ENCODE results near the gene PRR14.
A peak's percentile ranks its signal among the peaks of the same experiment; 100 is the strongest.

Gene PRR14

GRCh38 chr16:30650369-30651123, at the start of gene PRR14:
Gene PRR14, plus strand, starts transcription at chr16:30650960. Its CDS starts 686 bp downstream, at chr16:30651646.
- H3K27ac Mint-ChIP-seq: peak within 1 kb of the TSS; percentile 99
- peaks cover 31% of the 10 kb centered on the region for H3K4me1 Mint-ChIP-seq (ENCODE audit: low read depth)
- peaks cover 31% of the 10 kb centered on the region for H3K36me3 Mint-ChIP-seq (ENCODE audit: low read depth)
- peak within 1 kb of the TSS; percentile 99 for H3K4me3 Mint-ChIP-seq
- peak; percentile 99 for DNase-seq (ENCODE audit: low spot score)
- H3K9me3 Mint-ChIP-seq: no peaks in the 10 kb centered on the region
- H3K27me3 Mint-ChIP-seq (ENCODE audit: low read depth): peaks cover 2% of the 10 kb centered on the region

GRCh38 chr16:30601966-30602365, 48.8 kb upstream of the PRR14 start:
- Mint-ChIP-seq H3K36me3 (ENCODE audit: low read depth) (peaks cover 28% of the 10 kb centered on the region), H3K4me1 (ENCODE audit: low read depth) (peaks cover 9% of the 10 kb centered on the region), H3K9me3 (no peaks in the 10 kb centered on the region), H3K27ac (no peak overlapping the region), H3K27me3 (ENCODE audit: low read depth) (no peaks in the 10 kb centered on the region), H3K4me3 (no peak overlapping the region)
- no peak for DNase-seq (ENCODE audit: low spot score)

- Mint-ChIP-seq H3K36me3 (ENCODE audit: low read depth) (peaks cover 31% of the 10 kb centered on the region), H3K9me3 (no peaks in the 10 kb centered on the region), H3K4me1 (ENCODE audit: low read depth) (peaks cover 11% of the 10 kb centered on the region), H3K4me3 (no peak overlapping the region), H3K27ac (no peak overlapping the region), H3K27me3 (ENCODE audit: low read depth) (no peaks in the 10 kb centered on the region)
- no peak for DNase-seq (ENCODE audit: low spot score)
Observed at GRCh38 chr16:30602616-30603277, 48.0 kb upstream of the PRR14 start.

- Mint-ChIP-seq H3K4me3 (no peak overlapping the region), H3K9me3 (no peaks in the 10 kb centered on the region), H3K27ac (no peak overlapping the region), H3K27me3 (ENCODE audit: low read depth) (no peaks in the 10 kb centered on the region), H3K36me3 (ENCODE audit: low read depth) (peaks cover 36% of the 10 kb centered on the region), H3K4me1 (ENCODE audit: low read depth) (peaks cover 7% of the 10 kb centered on the region)
- no peak for DNase-seq (ENCODE audit: low spot score)
Observed at GRCh38 chr16:30603945-30604315, 46.8 kb upstream of the PRR14 start.

- H3K27me3 Mint-ChIP-seq (ENCODE audit: low read depth): no peaks in the 10 kb centered on the region
- no peaks in the 10 kb centered on the region for H3K9me3 Mint-ChIP-seq
- H3K36me3 Mint-ChIP-seq (ENCODE audit: low read depth): peaks cover 36% of the 10 kb centered on the region
- no peak overlapping the region for H3K27ac Mint-ChIP-seq
- DNase-seq (ENCODE audit: low spot score): no peak
- no peak overlapping the region for H3K4me3 Mint-ChIP-seq
- peaks cover 10% of the 10 kb centered on the region for H3K4me1 Mint-ChIP-seq (ENCODE audit: low read depth)
Observed at GRCh38 chr16:30604316-30604947, 46.3 kb upstream of the PRR14 start.

GRCh38 chr16:30605158-30605557, 45.6 kb upstream of the PRR14 start:
- Mint-ChIP-seq H3K9me3 (no peaks in the 10 kb centered on the region), H3K36me3 (ENCODE audit: low read depth) (peaks cover 36% of the 10 kb centered on the region), H3K27ac (no peak overlapping the region), H3K4me3 (no peak overlapping the region), H3K4me1 (ENCODE audit: low read depth) (peaks cover 10% of the 10 kb centered on the region), H3K27me3 (ENCODE audit: low read depth) (no peaks in the 10 kb centered on the region)
- no peak for DNase-seq (ENCODE audit: low spot score)

GRCh38 chr16:30606004-30606403, 44.8 kb upstream of the PRR14 start:
- peaks cover 34% of the 10 kb centered on the region for H3K36me3 Mint-ChIP-seq (ENCODE audit: low read depth)
- peaks cover 15% of the 10 kb centered on the region for H3K4me1 Mint-ChIP-seq (ENCODE audit: low read depth)
- no peak overlapping the region for H3K4me3 Mint-ChIP-seq

GRCh38 chr16:30609002-30609925, 41.5 kb upstream of the PRR14 start:
- H3K36me3 Mint-ChIP-seq (ENCODE audit: low read depth): peaks cover 24% of the 10 kb centered on the region
- peak; percentile 36 for DNase-seq (ENCODE audit: low spot score)
- peak overlapping the region; percentile 96 for H3K27ac Mint-ChIP-seq
- peaks cover 12% of the 10 kb centered on the region for H3K4me1 Mint-ChIP-seq (ENCODE audit: low read depth)
- peak overlapping the region; percentile 87 for H3K4me3 Mint-ChIP-seq
- H3K9me3 Mint-ChIP-seq: no peaks in the 10 kb centered on the region
- H3K27me3 Mint-ChIP-seq (ENCODE audit: low read depth): no peaks in the 10 kb centered on the region

More at GRCh38 chr16:30606004-30606403, 44.8 kb upstream of the PRR14 start:
- no peak for DNase-seq (ENCODE audit: low spot score)
- Mint-ChIP-seq H3K27ac (no peak overlapping the region), H3K9me3 (no peaks in the 10 kb centered on the region), H3K27me3 (ENCODE audit: low read depth) (no peaks in the 10 kb centered on the region)

GRCh38 chr16:30609926-30610839, 40.6 kb upstream of the PRR14 start, which contains the start of gene ZNF689:
Gene ZNF689, minus strand, starts transcription at chr16:30610389. Its CDS starts 348 bp downstream, at chr16:30610041.
- peak; percentile 93 for DNase-seq (ENCODE audit: low spot score)
- Mint-ChIP-seq H3K36me3 (ENCODE audit: low read depth) (peaks cover 18% of the 10 kb centered on the region), H3K4me3 (peak within 1 kb of the TSS; percentile 87), H3K9me3 (no peaks in the 10 kb centered on the region), H3K4me1 (ENCODE audit: low read depth) (peaks cover 13% of the 10 kb centered on the region), H3K27me3 (ENCODE audit: low read depth) (no peaks in the 10 kb centered on the region), H3K27ac (peak within 1 kb of the TSS; percentile 96)

- DNase-seq (ENCODE audit: low spot score): peak; percentile 74
Observed at GRCh38 chr16:30615358-30616091, 35.2 kb upstream of the PRR14 start.

GRCh38 chr16:30619202-30619601, 31.6 kb upstream of the PRR14 start:
- Mint-ChIP-seq H3K36me3 (ENCODE audit: low read depth) (no peaks in the 10 kb centered on the region), H3K4me3 (no peak overlapping the region), H3K27me3 (ENCODE audit: low read depth) (peaks cover 38% of the 10 kb centered on the region)

More at GRCh38 chr16:30615358-30616091, 35.2 kb upstream of the PRR14 start:
- Mint-ChIP-seq H3K9me3 (no peaks in the 10 kb centered on the region), H3K27me3 (ENCODE audit: low read depth) (peaks cover 10% of the 10 kb centered on the region), H3K4me3 (no peak overlapping the region), H3K4me1 (ENCODE audit: low read depth) (peaks cover 5% of the 10 kb centered on the region), H3K36me3 (ENCODE audit: low read depth) (no peaks in the 10 kb centered on the region), H3K27ac (no peak overlapping the region)

GRCh38 chr16:30619638-30620037, 31.1 kb upstream of the PRR14 start:
- peaks cover 8% of the 10 kb centered on the region for H3K4me1 Mint-ChIP-seq (ENCODE audit: low read depth)
- peaks cover 38% of the 10 kb centered on the region for H3K27me3 Mint-ChIP-seq (ENCODE audit: low read depth)
- H3K4me3 Mint-ChIP-seq: no peak overlapping the region
- DNase-seq (ENCODE audit: low spot score): no peak
- H3K27ac Mint-ChIP-seq: no peak overlapping the region
- H3K9me3 Mint-ChIP-seq: no peaks in the 10 kb centered on the region
- no peaks in the 10 kb centered on the region for H3K36me3 Mint-ChIP-seq (ENCODE audit: low read depth)

More at GRCh38 chr16:30619202-30619601, 31.6 kb upstream of the PRR14 start:
- no peaks in the 10 kb centered on the region for H3K9me3 Mint-ChIP-seq
- DNase-seq (ENCODE audit: low spot score): no peak
- H3K27ac Mint-ChIP-seq: no peak overlapping the region
- H3K4me1 Mint-ChIP-seq (ENCODE audit: low read depth): peaks cover 8% of the 10 kb centered on the region

Measured in T-helper 2 cell treated with Interferon-gamma antibody and Interleukin-4, amounts not matched to agents 5 μg/mL and 100 μg/mL, for 36 hours (primary cell).